HG02678 (cell line): ENCODE measurements around the gene AOPEP.
"Not testable (repeated sequence)": the region's sequence is repeated elsewhere in the genome, so short reads cannot be mapped to it uniquely, and the experiment has no call there.

Source experiments
- ATAC-seq: cut with Tn5 transposase; IDR thresholded peaks from one replicate; pipeline ENCODE4 v1.9.1; 2021; ENCODE audit warnings: mild to moderate bottlenecking, moderate library complexity; ENCODE audit not compliant: unreplicated experiment

Gene AOPEP

GRCh38 chr9:94812343-94812742, 85.8 kb downstream of the AOPEP start:
- ATAC-seq, result no peak

DNA sequence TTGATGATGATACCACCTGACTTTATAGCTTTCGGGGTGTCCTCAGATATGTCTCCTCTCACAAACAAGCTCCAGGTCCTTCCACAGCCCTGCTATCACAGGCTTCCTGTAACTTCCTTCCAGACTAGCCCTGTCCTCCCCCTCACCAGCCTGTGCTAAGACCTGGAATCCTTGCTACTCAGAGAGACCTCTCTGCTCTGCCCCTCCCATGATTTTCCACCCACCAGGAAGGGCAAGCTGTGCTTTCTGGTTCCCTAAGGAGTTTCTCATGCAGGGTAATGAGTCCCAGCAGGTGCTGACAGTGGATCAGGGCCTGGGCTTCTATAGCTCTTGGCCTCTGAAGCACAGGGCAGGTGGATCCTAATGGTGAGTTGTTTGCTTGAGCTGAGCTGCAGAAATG, 86.9 kb downstream of the AOPEP start:
- ATAC-seq, result no peak

DNA sequence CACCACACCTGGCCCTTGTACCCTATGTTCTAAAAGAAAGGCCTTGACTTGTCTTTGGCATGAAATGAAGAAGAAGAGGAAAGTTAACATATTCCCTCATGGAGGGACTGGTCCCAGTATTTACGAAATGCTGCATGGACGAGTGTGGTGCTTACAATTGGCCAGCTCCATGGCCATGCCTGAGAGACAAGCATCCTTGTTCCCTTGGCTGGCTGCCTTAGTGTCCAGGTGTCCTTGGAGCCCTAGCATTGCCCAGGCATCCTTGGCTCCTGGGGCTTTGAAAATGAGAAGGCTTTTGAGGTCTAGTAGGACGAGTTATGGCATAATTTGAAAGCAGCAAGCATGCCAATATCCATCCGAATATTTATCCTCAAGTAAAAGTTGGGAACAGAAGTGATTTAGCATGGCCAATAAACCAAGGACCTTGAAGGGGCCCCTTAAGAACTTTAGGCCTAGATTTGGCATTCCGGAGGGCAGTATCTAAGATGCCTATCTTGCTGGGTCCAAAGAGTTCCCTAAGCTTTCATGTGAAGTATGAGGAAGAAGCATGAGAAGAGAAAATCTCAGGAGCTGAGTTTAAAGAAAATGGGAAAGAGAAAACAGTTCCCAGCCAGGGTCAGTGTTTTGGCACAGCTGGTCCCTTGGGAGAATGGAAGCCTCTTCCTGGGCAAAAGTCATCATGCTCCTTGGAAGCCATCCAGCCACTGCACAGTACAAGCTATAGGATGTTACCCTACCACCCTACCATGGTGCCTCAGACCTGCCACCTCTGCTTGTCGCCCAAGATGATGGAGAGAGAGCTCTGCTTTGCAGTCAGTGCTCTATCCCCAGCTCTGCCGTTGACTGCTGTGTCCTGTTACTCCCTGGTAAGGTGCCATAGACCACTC, 91.0 kb downstream of the AOPEP start:
- ATAC-seq, result no peak

DNA sequence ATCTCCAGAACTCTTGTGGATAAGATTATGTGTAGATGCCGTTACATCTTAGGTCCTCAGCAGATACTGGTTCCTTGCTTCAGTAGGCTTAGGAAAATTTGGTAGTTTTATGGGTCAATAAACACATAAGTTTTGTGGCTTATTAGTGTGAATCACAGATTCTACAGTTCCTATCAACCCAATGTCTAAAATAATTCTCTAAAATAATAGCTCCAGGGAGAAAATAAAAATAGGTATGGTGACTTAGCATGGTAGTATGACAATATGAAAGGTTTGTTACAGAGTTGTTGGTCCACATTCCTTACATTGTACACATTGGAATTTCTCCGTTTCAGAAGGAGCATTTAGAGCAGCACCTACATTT, 91.7 kb downstream of the AOPEP start:
- no peak for ATAC-seq

DNA sequence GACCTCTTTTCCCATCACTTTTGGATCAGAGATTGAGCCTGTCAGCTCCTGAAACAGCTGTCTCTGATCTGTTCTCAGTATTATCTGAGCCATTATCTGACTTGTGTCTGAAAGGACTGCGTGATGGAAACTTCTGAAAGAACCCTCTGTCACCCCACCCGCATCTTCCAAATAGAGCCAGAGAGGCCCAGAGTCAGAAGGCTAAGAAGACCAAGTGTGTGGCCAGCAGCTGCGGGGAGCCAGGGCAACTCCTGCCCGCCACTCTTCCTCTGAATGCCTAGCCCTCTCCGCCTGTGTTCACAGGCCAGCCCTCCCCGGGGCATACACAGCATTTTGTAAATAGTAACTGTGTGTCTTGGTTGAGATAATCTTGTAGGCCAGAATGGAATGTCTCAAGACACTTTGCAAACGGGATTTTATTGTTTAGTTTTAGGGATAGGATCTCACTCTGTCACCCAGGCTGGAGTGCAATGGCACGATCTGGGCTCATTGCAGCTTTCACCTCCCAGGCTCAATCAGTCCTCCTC, 92.7 kb downstream of the AOPEP start:
- no peak for ATAC-seq

DNA sequence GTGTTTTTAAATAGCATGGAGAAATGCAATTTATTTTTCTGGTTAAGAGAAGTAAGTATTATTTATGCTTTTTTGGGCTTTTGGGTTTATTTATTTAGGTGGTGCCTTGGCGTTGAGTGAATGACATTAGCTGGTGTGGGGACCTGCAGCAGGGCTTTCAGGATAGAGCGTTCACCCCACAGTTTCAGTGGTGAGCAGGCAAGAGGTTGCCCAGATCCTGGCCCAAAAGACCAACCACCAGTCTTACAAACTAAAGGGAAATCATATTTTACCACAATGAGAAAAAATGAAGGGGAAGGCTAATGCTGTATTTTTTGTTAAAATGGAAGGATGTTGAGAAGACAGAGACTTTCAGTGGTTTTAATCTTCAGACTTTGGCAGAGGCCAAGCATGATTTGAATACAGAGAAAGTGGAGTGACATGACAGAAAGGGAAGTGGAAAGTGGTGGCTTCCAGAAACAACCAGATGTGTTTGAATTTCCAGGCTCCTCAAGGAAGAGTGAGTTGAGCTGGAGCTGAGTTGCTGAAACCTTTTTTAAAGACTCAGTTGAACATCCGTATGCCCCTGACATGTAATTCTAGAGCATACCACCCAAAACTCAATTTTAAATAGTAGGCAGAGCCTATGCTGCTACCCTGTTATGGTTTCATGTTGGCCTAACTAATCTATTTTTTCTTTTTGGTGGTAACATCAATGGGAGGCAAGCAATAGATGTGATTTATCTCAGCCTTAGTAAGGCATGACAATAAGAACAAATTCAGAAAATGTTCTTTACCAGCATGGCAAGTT, 94.8 kb downstream of the AOPEP start:
- peak; percentile 79 for ATAC-seq

GRCh38 chr9:94822273-94822672, 95.8 kb downstream of the AOPEP start:
- ATAC-seq, result no peak

- no peak for ATAC-seq
Observed at GRCh38 chr9:94823710-94824109, 97.2 kb downstream of the AOPEP start.

GRCh38 chr9:94824411-94824810, 97.9 kb downstream of the AOPEP start:
- ATAC-seq, result no peak

DNA sequence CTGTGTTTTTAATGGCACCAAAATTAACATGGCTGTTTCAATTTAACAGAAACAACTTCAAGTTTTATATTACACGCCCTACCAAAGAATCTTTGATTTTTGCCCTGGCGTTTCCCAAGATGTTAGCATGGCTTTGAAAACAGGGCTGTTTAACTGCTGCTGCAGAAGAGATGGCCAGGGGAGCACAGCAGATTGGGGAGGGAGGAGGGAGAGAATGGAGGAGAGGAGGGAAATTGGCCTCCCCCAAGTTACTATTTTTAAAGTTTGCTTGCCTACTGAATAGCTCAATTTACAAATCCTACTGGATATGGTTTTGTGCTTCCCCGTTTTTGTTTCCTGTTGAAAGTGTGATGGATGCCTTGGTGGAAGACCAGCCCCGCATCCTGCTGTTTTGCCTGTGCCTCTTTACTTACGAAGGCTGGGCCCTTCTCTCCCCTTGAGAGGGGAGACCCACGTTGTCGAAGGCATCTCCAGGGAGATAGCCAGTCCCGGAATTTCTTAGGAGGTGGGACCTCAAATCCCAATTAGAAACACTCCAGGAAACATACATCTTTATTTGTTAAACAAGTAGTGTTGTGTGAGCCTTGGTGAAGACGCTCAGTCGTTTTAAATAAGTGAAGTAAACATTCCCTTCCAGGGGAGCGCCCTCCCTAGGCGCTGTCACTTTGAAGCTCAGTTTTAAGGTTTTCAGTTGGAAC, 98.6 kb downstream of the AOPEP start:
- no peak for ATAC-seq

GRCh38 chr9:94825611-94825958, 99.1 kb downstream of the AOPEP start:
- no peak for ATAC-seq

- ATAC-seq, result no peak
Observed at GRCh38 chr9:94826044-94826443, 99.5 kb downstream of the AOPEP start.

GRCh38 chr9:94826644-94827410, 100.3 kb downstream of the AOPEP start:
- ATAC-seq, result no peak

- no peak for ATAC-seq
Observed at GRCh38 chr9:94827584-94828304, 101.2 kb downstream of the AOPEP start.

DNA sequence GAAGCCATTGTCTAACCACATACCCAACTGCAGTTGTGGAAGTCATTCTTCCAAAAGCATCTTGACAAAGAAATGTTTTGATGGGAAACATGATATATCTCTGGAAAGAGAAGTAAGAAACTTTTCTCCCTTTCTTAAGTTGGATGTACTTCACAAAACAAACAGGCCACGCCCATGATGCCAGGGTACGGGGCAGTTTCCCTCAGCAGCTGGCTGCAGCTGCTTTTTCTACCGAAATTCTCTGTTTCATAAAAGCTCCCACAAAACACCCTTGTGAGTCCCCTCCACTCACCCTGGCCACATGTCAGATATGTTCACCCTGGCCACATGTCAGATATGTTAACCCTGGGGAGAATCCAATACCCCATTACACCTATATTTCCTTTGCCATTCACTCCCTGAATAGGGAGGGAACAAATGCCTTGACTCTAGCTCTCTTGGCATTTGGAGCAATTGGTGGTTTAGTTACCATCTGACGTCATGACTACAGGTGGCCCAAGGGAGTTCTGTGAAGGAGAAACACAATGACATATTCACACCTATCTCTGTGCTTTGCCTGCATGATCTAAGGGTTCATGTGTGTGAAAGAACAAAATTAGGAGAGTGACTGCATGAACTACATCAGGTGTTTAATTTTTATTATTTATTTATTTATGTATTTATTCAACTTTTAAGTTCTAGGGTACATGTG, 103.0 kb downstream of the AOPEP start:
- peak; percentile 56 for ATAC-seq

- ATAC-seq, result not testable (repeated sequence)
Observed at GRCh38 chr9:94830071-94830604, 103.6 kb downstream of the AOPEP start.

DNA sequence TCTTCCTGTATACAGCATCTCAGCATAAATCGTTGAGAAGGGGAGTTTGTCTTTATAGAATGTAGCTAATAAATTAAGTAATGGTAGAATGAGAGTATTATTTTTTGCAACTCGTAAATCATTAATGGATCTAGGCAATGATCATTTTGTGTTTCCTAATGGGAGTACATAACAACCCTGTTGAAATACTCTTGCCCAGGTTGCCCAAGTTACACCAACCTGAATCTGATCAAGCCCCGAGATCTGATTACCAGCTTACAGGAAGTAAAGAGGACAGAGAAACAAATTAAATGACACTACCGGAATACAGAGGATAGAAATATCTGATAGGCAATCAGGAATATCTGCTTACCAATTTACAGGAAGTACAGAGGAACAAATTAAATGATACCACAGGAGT, 107.3 kb downstream of the AOPEP start:
- no peak for ATAC-seq

DNA sequence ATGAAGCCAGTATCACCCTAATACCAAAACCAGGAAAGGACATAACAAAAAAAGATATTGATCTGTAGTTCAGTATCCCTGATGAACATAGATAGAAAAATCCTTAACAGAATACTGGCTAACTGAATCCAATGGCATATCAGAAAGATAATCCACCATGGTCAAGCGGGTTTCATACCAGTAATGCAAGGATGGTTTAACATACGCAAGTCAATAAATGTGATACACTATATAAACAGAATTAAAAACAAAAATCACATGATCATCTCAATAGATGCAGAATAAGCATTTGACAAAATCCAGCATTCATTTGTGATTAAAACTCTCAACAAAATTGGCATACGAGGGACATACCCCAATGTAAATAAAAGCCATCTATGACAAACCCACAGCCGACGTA, 110.9 kb downstream of the AOPEP start:
- no peak for ATAC-seq

GRCh38 chr9:94839398-94839797, 112.9 kb downstream of the AOPEP start:
- no peak for ATAC-seq
